GM19324 (cell line): ENCODE measurements around the gene NHSL2.
A peak's percentile ranks its signal among the peaks of the same experiment; 100 is the strongest.

ENCODE experiments used
- ATAC-seq: cut with Tn5 transposase; IDR thresholded peaks from one replicate; pipeline ENCODE4 v1.9.1; 2021; ENCODE audit warnings: mild to moderate bottlenecking, moderate library complexity; ENCODE audit not compliant: unreplicated experiment, low FRiP score

Gene NHSL2

GRCh38 chrX:72016881-72017783 is 106.5 kb downstream of the NHSL2 start:
- ATAC-seq: no peak

- peak; percentile 63 for ATAC-seq
These were observed 107.8 kb downstream of the NHSL2 start for GRCh38 chrX:72018277-72019112.

- ATAC-seq: no peak
These were observed 108.8 kb downstream of the NHSL2 start for GRCh38 chrX:72019487-72019886.

- ATAC-seq: no peak
These were observed 109.6 kb downstream of the NHSL2 start for GRCh38 chrX:72020204-72020603.

- no peak for ATAC-seq
These were observed 110.1 kb downstream of the NHSL2 start for GRCh38 chrX:72020788-72021187.

- ATAC-seq: no peak
These were observed 111.3 kb downstream of the NHSL2 start for GRCh38 chrX:72021975-72022374.

GRCh38 chrX:72023071-72023470 is 112.4 kb downstream of the NHSL2 start:
- no peak for ATAC-seq

- no peak for ATAC-seq
These were observed 114.7 kb downstream of the NHSL2 start for GRCh38 chrX:72025236-72025770.

- ATAC-seq: no peak
These were observed 115.8 kb downstream of the NHSL2 start for GRCh38 chrX:72026341-72027023.

GRCh38 chrX:72027024-72027913 is 116.6 kb downstream of the NHSL2 start:
- no peak for ATAC-seq

GRCh38 chrX:72027914-72028307 is 117.3 kb downstream of the NHSL2 start:
- ATAC-seq: no peak

GRCh38 chrX:72028701-72029470 is 118.2 kb downstream of the NHSL2 start:
- ATAC-seq: no peak

GRCh38 chrX:72029483-72030411 is 119.1 kb downstream of the NHSL2 start:
- no peak for ATAC-seq

- ATAC-seq: no peak
These were observed 119.8 kb downstream of the NHSL2 start for GRCh38 chrX:72030431-72030830.

- ATAC-seq: no peak
These were observed 120.5 kb downstream of the NHSL2 start for GRCh38 chrX:72031118-72031517.

- no peak for ATAC-seq
These were observed 121.0 kb downstream of the NHSL2 start for GRCh38 chrX:72031634-72032033.

GRCh38 chrX:72037601-72038000 is 127.0 kb downstream of the NHSL2 start:
- no peak for ATAC-seq

- no peak for ATAC-seq
These were observed 127.4 kb downstream of the NHSL2 start for GRCh38 chrX:72038016-72038415.
